Astrocyte of the cerebellum (primary cell): ENCODE results near the gene FAM89B.
A peak's percentile ranks its signal among the peaks of the same experiment; 100 is the strongest.

Experiments used
- DNase-seq: peaks from one replicate; pipeline ENCODE4 v3.0.0-alpha.2; 2011; ENCODE audit warnings: low read depth
- H3K4me3 ChIP-seq: 2 replicates; pipeline ENCODE4 v1.5.1; 2011; ENCODE audit warnings: mild to moderate bottlenecking, low read depth, low read length, moderate library complexity
- CTCF ChIP-seq: IDR thresholded peaks from 2 replicates; pipeline ENCODE4 v1.5.1; 2012; ENCODE audit warnings: low read length, low read depth, moderate library complexity, mild to moderate bottlenecking; ENCODE audit errors: missing control alignments
- in situ Hi-C: cut with HindIII; loops from 2 replicates; pipeline ENCODE4 v1.10.0; 2017; ENCODE audit warnings: low sequenced_read_pairs

Gene FAM89B

GRCh38 chr11:65591939-65592857 lies 19.9 kb downstream of the FAM89B start:
- peak; percentile 8 for TF ChIP-seq CTCF
- in situ Hi-C loops: no loop called here
- no peak for DNase-seq
- no peak overlapping the region for H3K4me3 ChIP-seq

GRCh38 chr11:65592858-65593517 lies 20.6 kb downstream of the FAM89B start:
- H3K4me3 ChIP-seq: no peak overlapping the region
- DNase-seq: no peak
- in situ Hi-C loops: no loop called here
- no peak for TF ChIP-seq CTCF

- in situ Hi-C loops: no loop called here
- peak; percentile 81 for TF ChIP-seq CTCF
- no peak for DNase-seq
- no peak overlapping the region for H3K4me3 ChIP-seq
Observed at GRCh38 chr11:65593518-65594414, 21.4 kb downstream of the FAM89B start.

- in situ Hi-C loops: no loop called here
- DNase-seq: no peak
- no peak overlapping the region for H3K4me3 ChIP-seq
- no peak for TF ChIP-seq CTCF
Observed at GRCh38 chr11:65595131-65595530, 22.8 kb downstream of the FAM89B start.

GRCh38 chr11:65595543-65596281 lies 23.4 kb downstream of the FAM89B start, which contains the start of gene KCNK7:
Gene KCNK7 (minus strand): TSS chr11:65595800. CDS start chr11:65595772, 28 bp downstream.
- no peak within 1 kb of the TSS for H3K4me3 ChIP-seq
- no peak for DNase-seq
- no peak for TF ChIP-seq CTCF
- in situ Hi-C loops: no loop called here
